ENCODE measurements around the gene JAG2.

- TF ChIP-seq POLR2A (IDR thresholded peaks at IDR 0.05; ENCODE audit: low read depth, low read length): no peak
- no peak for TF ChIP-seq POLR2AphosphoS5 (IDR thresholded peaks at IDR 0.05; ENCODE audit: low read depth, low read length)
- TF ChIP-seq TAF1 (IDR thresholded peaks at IDR 0.05; ENCODE audit: low read depth, low read length): no peak
- TF ChIP-seq SPI1 (IDR thresholded peaks at IDR 0.05; ENCODE audit: low read depth, low read length): no peak
- TF ChIP-seq PAX5 (IDR thresholded peaks at IDR 0.05; ENCODE audit: insufficient read depth, low read length, severe bottlenecking): no peak
Measured at GRCh38 chr14:105098316-105098715, 70.3 kb downstream of the JAG2 start.

Data from GM12891 (cell line).